NCI-H146 (cell line): Measurements from ENCODE around the gene EPHX1.
"Not testable (repeated sequence)": the region's sequence is repeated elsewhere in the genome, so short reads cannot be mapped to it uniquely, and the experiment has no call there.

Experiments
- DNase-seq: peaks from one replicate; lab custom pipeline; 2025; lab: John Stamatoyannopoulos, UW

Gene EPHX1

DNA sequence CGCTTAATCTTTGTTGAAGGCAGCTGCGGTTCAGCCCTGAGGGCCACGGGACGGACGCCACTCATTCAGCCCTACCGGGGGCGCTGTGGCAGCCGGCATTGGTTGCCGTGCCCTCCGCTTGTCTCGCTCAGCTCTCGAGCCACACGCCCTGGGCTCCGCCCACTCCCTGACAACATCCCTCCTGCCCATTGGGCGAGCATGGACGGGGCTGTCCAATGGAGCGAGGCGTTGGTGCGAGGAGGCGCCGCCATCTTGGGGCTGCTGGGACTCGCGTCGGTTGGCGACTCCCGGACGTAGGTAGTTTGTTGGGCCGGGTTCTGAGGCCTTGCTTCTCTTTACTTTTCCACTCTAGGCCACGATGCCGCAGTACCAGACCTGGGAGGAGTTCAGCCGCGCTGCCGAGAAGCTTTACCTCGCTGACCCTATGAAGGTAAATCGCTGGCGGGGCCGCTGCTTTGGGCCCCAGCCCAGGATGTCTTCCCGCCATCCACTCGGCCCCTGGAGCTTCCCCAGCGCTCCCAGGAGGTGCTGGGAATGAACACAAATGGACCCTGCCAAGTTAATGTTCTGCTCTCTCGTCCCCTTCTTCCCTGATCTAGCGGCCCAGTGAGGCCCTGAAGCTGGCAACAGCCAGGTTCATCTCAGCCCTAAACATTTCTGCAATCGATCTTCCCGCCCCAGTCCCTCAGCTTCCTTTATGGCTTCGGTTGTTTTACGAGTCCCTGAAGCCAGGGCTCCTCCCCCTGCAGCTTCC is 32.2 kb upstream of the EPHX1 start, which contains the start of gene SRP9:
SRP9 (plus strand) TSS at position 244 of the 754 bp plus-strand sequence; CDS start at position 359, 115 bp downstream.
- DNase-seq = peak; percentile 99

DNA sequence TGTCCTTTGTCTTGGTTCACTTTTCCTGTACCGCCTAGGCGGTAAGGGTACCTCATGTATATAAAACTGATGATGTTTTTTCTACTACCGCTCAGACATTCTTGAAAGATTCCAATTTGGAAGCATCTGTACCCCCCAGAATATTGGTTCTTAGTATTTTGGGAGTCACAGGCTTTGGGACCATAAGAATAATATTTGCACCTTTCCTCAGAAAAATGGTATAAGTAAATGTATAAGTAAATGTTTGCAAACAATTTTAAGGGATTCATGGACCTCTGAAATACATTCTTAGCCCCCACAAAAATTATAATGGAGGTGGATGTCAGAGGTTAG is 31.6 kb upstream of the EPHX1 start:
- DNase-seq = no peak

DNA sequence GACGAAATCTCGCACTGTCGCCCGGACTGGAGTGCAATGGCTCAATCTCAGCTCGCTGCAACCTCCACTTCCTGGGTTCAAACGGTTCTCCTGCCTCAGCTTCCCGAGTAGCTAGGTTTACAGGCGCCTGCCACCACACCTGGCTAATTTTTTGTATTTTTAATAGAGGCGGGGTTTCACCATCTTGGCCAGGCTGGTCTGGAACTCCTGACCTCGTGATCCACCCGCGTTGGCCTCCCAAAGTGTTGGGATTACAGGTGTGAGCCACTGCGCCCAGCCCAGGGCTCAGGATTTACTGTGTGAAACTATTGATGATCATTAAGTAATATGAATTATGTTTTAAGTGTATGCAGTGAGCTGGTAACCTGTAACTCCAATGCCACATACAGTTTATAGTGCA is 30.8 kb upstream of the EPHX1 start:
- DNase-seq = not testable (repeated sequence)

DNA sequence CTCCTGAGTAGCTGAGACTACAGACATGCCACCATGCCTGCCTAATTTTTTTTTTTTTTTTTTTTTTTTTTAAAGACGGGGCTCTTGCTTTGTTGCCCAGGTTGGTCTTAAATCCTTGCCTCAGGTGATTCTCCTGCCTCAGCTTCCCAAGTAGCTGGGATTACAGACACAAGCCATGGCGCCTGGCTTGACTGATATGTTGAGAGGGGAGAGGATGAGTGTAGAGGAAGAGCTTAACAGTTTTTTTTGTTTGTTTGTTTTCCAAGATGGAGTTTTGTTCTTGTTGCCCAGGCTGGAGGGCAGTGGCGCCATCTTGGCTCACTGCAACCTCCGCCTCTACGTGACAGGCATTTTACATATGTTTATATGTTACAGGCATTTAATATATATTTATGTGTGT is 29.8 kb upstream of the EPHX1 start:
- DNase-seq = no peak

DNA sequence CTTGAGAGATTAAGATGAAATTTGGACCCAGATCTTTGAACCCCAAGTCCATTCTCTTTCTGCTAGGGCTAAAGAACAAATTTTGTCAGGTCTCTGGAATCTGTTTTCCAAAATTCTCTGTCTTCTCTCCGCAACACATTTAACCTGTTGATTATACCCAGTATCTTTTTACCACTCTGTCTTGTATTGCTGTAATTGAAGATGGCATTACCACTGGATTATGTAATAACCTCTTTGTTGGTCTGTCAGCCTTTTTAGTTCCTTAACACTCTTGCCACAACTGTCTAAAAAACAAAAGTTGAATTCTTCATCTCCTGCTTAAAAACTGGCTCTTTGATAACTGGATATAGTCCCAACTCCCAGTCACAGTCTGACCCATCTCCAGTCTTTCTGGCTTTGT is 29.3 kb upstream of the EPHX1 start:
- no peak for DNase-seq

DNA sequence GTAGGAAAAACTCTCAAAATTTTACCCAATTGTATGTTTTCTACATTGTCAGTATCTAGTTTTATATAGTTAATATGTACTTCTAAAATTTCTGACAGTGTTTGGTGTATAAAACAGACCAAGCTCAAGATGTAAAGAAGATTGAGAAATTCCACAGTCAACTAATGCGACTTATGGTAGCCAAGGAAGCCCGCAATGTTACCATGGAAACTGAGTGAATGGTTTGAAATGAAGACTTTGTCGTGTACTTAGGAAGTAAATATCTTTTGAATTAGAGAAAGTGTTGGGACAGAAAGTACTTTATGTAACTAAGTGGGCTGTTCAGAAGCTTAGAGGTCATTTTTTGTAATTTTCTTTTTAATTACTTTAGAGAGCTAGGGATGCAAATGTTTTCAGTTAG is 20.8 kb upstream of the EPHX1 start:
- not testable (repeated sequence) for DNase-seq

DNA sequence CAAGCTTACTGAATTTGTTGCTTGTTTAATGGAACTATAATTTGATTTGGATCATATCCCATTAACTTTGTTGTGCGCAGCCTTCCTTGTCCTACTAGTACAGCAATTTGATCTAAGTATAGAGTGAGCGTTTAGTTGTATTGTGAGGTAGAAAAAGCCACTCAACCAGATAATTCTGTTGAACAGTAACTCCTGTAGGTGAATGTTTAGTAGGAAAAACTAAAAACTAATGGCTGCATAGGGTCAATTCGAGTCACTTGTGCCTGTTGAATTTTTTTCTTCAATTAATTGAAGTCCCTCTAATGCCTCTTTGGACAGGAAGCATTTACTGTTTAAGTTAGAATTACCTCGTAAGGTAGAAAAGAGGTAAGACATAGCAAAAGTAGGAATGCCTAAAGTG is 15.0 kb upstream of the EPHX1 start:
- no peak for DNase-seq

DNA sequence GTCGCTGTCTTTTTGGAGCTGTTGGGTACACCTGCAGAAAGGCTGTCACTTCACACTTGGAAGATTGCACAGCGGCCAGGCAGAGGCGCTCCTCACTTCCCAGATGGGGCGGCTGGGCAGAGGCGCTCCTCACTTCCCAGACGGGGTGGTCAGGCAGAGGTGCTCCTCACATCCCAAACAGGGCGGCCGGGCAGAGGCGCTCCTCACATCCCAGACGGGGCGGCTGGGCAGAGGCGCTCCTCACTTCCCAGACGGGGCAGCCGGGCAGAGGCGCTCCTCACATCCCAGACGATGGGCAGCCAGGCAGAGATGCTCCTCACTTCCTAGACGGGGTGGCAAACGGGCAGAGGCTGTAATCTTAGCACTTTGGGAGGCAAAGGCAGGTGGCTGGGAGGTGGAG is 13.8 kb upstream of the EPHX1 start:
- not testable (repeated sequence) for DNase-seq

DNA sequence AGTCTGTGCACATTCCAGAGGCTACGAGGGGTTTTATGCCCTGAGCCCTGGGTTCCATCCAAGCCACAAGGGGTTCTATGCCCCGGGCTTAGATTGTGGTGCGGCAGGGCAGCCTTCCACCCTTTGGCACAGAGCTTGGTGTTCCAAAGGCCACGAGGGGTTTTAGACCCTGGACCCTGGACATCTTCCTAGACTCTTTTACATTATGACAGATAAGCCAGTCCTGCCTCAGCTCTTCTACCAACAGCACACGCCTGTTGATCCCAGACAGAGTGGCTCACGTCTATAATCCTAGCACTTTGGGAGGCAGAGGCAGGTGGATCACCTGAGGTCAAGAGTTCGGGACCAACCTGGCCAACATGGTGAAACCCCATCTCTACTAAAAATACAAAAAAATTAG is 8.8 kb upstream of the EPHX1 start:
- not testable (repeated sequence) for DNase-seq

DNA sequence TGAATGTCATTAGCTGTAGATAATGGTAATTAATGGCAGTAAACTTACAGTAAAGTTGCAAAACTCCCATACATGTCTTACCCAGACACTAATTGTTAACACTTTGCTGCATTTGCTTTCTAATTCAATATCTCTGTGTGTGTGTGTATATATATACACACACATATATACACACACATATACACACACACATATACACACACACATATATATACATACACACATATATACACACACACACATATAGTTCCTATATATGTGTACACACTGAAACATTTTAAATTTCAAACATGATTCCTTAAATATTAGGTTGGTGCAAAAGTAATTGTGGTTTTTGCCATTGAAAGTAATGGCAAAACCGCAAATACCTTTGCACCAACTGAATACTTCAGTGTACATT is 3.7 kb upstream of the EPHX1 start:
- no peak for DNase-seq

DNA sequence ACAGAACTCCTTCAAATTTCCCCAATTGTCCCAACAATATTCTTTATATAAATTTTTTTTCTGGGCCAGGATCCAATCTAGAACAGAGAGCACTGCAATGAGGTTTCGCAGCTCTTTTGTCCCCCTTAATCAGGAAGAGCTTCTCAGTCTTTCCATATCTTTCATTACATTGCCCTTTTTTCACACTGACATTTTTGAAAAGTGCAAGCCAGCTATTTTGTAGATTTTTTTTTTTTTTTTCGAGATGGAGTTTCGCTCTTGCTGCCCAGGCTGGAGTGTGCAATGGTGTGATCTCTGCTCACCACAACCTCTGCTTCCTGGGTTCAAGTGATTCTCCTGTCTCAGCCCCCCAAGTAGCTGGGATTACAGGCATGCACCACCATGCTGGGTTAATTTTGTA is 3.2 kb upstream of the EPHX1 start:
- not testable (repeated sequence) for DNase-seq

DNA sequence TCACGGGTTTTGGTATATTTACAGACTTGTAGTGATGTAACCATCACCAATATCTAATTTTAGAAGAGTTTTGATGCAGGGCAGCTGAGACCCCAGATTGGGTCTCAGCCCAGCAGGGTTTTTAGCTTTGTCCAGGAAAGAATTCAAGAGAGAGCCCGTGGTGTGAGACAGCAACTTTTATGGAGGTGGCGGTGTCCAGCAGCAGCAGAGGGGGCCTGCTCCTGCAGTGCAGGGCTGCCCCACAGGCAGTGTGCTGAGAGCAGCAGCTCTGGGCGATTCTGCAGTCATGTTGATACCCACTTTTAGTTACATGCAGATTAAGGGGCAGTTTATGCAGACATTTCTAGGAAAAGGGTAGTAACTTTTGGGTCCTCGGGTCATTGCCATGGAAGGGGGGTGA is 1.8 kb upstream of the EPHX1 start:
- DNase-seq = no peak

DNA sequence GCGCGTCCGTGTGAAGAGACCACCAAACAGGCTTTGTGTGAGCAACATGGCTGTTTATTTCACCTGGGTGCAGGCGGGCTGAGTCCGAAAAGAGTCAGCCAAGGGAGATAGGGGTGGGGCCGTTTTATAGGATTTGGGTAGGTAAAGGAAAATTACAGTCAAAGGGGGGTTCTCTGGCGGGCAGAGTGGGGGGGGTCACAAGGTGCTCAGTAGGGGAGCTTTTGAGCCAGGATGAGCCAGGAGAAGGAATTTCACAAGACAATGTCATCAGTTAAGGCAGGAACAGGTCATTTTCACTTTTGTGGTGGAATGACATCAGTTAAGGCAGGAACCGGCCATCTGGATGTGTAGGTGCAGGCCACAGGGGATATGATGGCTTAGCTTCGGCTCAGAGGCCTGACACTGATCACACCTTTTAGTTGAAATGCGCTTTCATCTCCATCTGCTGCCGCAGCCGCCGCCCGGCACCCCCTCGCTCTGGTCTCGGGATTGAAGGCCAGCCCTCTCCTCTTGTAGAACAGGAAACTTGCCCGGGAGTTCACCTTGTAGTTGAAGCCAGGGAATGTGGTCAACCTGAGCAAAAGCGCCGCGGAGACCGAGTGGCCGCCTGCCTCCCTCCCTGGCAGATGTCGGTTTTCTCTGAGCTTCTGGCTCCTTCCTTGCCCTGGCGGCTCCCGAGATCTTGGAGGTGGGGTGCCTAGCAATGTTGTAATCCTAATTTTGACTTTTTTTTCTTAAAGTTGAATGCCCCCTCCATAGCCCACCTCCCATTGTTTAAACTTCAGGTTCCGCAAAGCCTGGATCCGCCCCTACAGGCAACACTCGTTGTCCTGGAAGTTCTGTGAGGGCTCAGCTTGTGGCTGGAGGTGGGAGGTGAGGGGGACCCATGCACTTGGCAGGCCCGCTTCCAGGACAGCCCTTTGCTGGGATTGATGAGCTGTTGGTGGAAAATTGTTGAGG is 935 bp downstream of the EPHX1 start:
- not testable (repeated sequence) for DNase-seq

DNA sequence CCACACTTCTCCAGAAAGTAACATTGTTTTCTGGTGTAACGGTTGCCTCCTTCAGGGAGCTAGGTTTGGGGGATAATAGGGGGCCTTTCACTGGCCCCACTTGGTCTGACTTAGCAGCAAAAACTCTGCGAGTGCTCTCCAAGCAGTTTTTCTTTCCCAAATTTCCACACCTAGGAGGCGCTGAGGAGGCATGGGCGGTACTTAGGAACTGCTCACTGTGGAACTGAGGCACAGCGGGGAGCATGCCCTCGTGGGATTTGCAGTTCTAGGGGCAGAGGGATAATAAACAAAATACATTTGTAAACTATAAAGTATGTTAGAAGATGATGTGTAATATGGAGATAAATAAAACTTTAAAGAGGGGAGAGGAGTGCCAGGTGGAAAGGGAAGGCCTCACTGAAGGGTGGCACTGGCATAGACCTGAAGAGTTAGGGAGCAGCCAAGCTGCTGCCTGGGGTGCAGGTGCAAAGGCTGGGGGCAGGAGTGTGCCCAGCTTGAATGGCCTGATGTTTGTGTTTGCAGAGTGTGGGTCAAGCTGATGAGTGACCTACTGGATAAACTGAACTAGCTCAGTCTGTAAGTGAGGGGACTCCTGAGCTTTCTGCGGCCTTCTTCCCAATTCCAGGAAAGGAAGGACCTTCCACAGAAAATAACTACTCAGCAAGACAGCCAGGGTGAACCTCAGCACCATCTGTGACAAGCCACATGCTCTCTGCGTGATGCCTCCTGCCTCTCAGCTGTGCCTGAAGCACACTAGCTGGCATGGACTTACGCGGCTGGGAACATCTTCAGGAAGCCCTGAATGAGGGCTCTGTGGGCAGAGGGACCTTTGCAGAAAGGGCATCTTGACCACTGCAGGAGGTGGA is 1.9 kb downstream of the EPHX1 start:
- DNase-seq = no peak

DNA sequence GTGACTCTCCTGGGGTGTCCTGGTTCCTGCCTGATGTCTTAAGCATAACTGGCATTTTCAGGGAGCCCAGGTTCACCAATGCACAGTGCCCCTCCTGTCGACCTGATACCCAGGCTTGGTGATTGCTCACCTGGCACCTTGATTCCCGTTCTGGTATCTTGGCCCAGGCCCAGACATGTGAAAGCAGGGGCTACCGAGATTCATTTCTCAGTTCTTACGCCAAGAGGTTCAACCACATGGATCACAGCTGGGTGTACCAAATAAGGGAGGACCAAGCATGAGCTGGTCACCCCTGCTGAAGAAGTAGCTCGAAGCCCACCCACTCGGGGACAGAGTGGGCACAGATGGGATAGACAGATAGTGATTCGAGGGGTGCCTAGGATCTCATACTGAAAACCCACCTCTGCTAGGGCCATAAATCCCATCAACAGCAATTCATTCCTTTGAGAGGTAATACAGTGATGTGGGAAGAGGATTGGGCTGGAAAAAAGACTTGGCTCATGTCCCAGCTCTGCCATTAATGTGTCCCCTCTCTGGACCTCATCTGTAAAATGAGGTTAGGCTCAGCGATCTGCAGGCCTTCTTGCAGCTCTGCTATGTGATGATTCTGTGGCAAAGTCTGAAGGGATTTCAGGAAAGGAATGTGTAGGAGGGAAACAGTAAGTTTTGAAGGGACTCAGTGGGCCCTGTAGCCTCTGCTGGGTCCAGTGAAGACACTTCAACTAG is 2.7 kb downstream of the EPHX1 start:
- no peak for DNase-seq

DNA sequence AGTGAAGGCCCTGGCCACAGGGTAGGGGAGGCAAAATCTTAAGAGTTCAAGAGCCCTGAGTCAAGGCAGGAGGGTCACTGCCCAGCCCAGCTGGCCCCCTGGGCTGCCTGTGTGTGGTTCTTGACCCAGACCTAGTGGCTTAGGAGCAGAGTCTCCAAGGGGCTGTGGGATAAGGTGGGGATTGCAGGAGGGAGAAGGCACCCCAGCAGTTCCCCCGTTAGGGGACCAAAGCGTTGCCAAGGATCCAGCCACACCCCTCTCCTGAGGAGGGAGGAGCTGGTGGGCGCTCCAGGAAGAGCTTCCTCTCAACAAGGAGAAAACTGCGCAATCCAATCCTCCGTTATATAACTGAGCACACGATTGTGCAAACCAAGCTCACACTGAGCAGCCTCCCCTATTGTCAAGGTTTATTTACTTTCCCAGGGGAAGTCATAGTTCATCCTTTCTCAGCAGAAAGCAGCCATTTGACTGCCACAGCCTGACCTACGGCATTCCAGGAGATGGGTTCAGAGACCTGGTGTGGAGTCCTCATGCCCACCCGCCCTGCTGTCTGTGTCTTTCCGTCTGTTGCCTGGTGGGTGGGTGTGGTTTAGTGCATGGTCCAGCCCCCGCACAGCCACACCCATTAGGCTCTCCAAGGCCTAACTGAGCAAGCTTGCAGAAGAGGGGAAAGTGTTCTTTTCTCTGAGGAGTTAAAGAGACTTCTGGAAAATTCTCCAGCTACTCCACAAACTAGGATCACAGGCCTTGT is 3.5 kb downstream of the EPHX1 start:
- DNase-seq = peak; percentile 81

DNA sequence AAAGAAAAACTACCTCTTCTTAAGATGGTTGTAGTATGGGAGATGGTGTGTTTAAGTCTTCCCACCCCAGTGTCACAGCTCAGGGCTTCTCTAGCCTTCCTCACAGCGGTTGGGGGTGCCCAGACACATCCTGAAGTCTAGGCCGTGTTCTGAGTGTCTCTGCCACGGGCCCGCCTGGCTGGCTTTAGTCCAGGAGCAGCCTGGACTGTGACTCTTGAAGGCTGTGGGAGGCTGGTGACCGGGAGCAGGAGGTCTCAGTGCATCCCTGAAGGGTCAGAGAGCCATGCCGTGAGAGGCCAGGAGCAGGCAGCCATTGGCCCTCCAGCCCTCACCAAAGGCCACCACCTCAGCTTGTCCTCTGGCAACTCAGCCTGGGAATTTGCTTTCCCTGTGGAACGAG is 4.5 kb downstream of the EPHX1 start:
- no peak for DNase-seq

DNA sequence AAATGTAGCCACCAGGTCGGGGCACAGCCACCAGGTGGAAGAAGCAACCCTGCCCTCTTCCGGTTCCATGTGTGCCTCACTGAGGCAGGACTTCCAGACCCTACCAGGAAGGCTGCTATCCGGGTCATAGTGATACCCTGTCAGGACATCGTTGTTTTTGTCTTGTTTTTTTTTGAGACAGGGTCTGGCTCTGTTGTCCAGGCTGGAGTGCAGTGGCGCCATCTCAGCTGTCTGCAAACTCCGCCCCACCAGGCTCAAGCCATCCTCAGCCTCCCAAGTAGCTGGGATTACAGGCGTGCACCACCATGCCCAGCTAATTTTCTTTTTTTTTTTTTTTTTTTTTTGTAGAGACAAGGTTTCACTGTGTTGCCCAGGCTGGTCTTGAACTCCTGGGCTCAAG is 5.2 kb downstream of the EPHX1 start:
- not testable (repeated sequence) for DNase-seq

DNA sequence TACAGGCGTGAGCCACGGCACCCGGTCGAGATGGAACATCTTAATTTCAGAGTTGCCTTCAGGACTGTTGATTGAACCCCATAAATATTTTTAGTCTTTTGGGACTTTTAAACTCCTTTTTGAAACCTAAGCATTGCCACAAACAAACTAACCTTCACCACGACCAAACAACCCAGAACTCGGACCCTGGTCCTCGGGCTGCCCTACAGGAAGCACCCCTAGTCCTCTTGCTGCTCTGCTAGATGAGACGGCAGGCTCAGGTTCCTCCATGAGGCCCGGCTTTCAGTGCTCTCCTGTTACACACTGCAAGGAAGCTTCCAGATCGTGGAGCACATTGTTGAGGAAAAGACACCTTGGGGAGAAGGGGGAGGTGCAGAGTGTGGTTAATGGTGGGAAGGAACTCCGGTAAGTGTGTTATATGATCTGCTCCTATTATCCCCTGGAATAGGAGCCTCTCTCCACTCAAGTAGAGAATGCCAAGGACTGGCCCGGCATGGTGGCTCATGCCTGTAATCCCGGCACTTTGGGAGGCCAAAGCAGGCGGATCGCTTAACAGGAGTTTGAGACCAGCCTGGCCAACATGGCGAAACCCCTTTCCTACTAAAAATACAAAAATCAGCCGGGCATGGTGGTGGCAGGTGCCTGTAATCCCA is 5.7 kb downstream of the EPHX1 start:
- DNase-seq = no peak
